ENCODE results near the gene AHSG. TPM values are rescaled to one million over a fixed set of nuclear protein-coding genes. Genes with fewer than 3 reads are reported as not detected.

AHSG gene
- total RNA-seq, 1 donor from 2014 or later, result not detected

DNA sequence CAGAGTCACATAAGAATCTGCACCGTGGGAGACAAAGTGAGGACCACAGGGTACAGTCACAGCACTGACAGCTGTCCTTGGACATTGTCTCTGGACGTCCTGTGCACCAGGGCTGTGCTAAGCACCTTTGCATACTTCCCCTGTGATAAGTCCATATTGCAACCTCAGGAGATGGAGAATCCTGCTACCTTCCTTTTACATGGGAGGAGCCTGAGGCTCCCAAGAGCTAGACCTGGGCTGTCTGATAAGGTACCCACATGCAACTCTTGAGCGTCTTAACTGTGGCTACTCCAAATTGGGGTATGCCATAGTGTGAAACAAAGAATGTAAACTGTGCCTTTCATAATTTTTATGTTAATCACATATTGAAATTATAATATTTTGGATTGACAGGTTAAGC, 24.8 kb downstream of the AHSG start:
- intact Hi-C loops (cut with micrococcal nuclease), result no loop called here

DNA sequence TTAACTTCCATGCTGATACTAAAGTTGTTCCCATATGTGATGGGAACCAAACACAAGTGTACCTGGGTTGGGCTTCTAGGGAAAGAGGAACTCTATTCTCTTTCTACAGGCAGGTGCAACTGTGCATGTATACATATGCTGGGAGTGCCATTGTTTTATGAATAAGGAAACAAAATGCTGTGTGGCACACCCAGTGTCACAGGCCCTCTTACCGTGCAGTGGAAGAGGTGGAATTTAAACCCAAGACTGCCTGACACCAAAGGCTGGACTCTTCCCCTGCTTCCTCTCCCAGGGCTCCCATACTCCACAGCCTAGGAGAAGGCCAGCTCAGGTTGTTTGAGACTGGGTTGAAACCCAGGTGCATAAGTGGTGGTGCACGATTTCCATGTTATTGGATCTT, 25.4 kb downstream of the AHSG start:
- intact Hi-C loops (cut with micrococcal nuclease), result no loop called here

DNA sequence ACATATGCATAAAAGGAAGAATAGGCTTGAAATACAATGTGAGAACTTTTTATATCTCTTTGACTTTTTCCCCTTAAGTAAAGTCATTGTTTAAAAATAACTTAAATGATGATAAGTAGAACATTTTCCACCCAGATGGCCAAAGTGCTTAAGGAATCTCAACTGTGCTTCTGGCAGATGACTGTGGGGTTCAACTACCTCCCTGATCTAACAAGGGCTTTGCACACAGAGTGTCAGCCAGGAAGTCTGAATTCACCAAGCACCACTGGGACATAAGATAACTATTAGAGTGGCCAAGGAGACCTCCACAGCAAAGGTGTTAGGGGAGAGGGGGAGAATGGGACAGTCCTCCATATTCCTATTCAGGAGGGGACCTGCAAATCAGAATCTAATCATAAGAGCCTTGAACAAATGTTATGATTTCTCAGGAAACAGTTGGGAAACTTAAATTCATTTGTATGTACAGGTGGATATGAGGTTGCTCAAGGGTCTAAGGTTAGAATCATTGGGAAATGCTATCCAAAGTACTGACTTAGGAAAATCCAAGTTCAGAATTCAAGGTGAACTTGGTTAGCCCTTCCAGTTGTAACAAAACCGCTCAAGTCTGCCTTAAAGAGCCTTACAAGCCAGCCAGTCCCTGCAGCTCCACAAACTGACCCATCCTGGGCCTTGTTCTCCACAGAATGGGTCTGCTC, 27.1 kb downstream of the AHSG start, which contains the start of gene FETUB:
Gene FETUB (plus strand): TSS at position 622 of the 695 bp plus-strand sequence. CDS start 62 bp downstream, at position 684.
- intact Hi-C loops (cut with micrococcal nuclease), result no loop called here

DNA sequence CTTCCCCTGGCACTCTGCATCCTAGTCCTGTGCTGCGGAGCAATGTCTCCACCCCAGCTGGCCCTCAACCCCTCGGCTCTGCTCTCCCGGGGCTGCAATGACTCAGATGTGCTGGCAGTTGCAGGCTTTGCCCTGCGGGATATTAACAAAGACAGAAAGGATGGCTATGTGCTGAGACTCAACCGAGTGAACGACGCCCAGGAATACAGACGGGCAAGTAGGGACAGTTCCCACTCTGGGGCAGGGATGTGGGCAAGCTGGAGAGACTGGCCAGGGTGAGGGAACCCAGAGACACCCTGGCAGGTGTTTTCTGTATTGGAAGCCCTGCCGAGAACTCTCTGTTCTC, 27.6 kb downstream of the AHSG start:
- intact Hi-C loops (cut with micrococcal nuclease), result no loop called here

DNA sequence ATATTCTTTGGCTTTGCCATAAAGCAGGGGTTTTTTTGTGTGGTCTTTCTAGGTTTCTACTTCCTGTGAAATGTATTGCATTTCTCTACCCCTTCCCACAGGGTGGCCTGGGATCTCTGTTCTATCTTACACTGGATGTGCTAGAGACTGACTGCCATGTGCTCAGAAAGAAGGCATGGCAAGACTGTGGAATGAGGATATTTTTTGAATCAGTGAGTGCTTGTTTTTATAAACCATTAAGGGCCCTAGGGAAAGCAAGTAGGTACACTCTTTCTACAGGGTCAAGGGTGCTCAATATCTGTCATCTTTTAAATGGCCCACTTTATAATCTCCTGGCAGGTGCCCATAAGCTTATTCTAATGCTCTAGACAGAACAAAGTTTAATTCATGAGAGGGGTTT, 28.1 kb downstream of the AHSG start:
- intact Hi-C loops (cut with micrococcal nuclease), result no loop called here

DNA sequence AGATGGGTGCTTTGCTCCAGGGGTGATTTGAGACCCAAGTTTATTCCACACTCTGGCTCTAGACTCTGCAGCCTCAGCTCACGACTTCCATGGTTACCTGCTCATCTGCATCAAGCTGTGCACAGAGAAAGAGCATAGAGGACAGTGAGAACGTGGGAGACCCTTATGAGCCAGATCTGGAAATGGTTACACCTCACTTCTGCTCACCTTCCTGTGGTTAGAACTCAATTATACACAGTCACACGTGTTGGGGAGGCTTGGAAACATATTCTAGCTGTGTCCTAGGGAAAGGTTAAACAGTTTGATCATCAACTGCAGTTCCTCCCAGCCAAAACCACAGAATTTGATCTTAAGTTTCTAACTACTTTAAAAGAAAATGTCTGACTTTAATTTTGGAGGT, 29.2 kb downstream of the AHSG start:
- intact Hi-C loops (cut with micrococcal nuclease), result loop anchor here (2.0 kb wide), 3 partner anchors 25 to 141 kb away; partner anchors contain the start of gene EIF4A2

DNA sequence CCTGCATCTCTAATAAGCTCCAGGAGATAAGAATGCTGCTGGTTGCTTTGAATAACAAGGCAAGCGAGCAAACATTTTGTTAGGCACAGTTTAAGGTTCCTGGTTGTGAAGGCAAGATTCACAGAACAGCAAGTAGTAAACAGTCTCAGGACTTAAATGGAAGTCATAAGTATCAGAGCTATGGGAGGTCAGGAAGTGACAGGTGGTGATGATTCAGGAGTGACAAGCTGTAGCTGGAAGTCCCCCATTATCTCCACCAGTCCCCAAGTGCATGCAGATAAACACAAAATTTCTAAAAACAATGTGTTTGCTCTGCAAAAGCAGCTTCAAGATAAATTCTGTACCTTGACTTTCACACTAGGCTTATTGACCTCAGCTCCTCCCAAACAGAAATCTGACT, 30.6 kb downstream of the AHSG start:
- intact Hi-C loops (cut with micrococcal nuclease), result loop anchor here (2.0 kb wide), 3 partner anchors 27 to 139 kb away; partner anchors contain the start of gene EIF4A2

DNA sequence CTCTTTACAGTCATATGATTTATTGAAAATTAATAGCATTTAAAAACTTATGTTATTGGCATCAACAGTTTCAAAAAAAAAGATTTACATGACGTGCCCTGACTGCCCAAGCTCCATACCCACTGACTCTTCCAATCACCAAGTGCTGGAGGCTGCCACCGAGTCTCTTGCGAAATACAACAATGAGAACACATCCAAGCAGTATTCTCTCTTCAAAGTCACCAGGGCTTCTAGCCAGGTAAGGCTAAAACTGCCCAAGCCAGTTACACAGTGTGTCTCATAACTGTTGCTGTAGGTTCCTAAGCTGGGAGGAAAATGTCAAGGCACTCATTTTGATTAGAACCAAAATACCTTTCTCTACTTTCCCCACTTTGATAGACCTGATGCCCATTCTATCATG, 31.8 kb downstream of the AHSG start:
- intact Hi-C loops (cut with micrococcal nuclease), result no loop called here

DNA sequence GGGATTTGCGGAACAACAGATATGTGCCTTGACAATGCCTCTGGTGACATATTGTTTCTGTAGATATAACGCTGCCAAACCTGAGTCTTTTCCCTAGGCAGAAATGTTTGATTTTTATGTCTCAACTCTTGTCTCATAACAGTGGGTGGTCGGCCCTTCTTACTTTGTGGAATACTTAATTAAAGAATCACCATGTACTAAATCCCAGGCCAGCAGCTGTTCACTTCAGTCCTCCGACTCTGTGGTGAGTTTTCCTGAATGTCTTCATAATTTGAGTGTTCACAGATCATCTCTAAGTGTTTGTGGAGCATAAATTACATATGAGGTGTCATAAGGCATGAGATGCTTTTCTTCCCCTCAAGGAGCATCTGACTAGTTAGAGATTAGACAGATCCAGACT, 33.2 kb downstream of the AHSG start:
- intact Hi-C loops (cut with micrococcal nuclease), result no loop called here

DNA sequence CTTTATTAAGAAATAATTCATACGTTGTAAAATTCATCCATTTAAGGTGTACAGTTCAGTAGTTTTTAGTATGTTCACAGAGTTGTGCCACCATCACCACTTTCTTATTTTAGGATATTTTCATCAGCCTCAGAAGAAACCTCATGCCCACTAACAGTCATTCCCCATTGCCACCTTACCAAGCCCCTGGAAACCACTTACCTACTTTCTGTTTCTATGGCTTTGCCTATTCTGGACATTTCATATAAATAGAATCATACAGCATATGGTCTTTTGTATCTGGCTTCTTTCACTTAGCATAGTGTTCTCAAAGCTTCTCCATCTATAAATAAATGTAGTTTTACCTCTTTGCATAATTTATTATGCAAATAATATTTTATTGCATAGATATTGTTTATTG, 34.0 kb downstream of the AHSG start:
- intact Hi-C loops (cut with micrococcal nuclease), result no loop called here

DNA sequence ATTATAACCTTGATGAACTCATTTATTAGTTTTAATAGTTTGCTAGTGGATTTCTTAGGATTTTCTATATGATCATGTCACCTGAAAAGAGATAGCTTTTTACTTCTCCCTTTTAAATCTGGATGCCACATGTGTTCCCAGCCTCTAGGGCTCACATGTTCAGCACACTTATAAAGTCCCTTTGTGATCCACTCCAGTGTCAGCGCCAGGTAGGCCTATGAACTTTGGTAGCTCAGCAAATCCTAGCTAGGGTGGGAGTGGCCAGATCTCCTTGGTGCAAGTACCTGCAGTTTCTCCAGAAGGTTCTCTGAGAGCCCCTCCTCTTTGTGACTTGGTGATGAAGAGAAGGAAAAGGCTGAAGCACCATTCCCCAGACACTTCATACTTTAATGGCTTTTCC, 36.0 kb downstream of the AHSG start:
- intact Hi-C loops (cut with micrococcal nuclease), result no loop called here

DNA sequence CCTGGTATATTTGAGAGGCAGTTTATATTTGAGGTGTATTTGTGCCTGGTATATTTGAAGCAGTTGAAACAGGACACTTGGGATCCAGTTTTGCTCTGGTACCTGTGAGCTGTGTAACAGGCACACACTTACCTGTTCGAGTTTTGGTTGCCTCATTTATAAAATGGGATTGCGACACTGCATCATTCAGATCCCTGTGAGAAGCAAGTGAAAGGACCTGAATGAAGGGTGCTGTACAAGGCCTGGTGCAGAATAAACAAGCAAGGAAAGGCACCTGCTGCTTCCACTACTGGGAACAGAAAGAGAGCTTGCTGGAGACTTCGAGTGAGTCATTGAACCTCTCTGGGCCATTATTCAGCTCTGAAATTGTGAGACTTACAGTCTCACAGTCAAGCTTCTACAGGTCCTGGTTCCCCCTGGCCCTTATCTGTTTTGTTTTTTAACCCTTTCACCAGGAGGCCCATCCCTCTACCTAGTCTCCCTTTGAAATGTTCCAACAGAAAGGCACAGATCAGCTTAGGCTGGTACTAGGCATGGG, 38.9 kb downstream of the AHSG start:
- intact Hi-C loops (cut with micrococcal nuclease), result no loop called here

DNA sequence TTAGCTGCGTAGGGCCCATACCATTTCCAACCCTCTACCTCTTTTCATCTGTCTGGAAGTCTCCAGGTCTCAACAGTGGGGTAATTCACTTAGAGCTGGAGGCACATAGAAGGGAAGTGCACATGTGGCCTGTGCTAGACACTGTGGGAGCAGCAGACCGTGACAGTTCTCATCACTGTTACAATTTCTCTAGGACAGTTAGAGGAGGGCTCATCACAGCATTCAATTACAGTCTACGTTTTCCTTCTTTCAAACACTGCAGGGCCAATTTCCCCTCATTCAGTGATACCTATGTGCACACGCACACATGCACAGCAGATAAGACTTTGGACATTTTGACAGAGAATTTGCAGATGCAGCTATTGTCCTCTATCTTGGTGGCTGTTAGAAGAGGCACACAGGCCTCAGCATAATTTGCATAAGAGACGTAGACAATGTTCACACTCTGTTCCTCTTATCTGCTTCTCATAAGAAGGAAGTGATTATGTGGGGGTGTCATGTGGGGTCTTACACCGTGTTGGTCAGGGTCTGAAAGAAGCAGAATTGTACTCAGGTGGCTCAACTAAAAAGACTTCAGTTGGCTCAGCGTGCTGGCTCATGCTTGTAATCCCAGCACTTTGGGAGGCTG, 40.3 kb downstream of the AHSG start:
- intact Hi-C loops (cut with micrococcal nuclease), result no loop called here

DNA sequence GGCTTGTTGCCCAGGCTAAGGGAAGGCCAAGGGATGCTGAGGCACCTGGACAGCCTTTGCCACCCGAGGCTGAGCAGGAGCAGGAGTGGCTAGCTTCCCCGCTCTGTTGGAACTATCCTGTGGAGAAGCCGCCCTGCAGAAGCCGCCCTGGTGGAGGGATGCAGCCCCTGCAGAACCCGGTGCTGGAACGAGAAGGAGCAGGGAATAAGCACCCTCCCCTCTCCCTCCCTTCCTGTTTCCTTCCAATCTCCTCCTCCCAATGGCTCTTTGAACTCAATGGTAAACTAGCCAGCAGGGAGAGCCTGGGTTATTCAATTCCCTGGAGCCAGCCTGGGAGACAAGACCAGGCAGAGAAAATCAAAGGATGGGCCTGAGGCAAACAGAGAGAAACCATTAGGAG, 41.1 kb downstream of the AHSG start:
- intact Hi-C loops (cut with micrococcal nuclease), result no loop called here

DNA sequence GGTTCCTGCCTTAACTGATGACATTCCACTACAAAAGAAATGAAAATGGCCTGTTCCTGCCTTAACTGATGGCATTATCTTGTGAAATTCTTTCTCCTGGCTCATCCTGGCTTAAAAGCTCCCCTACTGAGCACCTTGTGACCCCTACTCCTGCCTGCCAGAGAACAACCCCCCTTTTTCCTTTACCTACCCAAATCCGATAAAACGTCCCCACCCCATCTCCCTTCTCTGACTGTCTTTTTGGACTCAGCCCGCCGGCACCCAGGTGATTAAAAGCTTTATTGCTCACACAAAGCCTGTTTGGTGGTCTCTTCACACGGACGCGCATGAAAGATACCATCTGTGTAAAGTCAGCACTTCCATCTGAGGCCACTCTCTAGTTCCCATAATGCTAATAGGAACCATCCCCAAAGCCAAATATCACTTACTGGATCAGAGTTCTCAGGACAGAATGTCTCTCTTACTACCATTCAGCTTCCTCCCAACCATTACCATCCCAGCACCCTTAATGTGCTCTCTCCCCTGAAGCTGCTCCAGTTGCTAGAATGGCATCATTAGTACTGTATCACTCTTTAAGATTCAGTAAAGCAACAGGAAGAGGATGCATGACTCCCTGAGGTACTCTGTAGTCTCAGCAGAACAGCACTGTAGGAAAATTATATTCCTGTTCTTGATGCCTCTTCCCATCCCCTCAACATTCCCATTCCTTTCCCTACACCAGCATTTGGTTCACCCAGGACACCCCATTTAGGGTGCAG, 50.7 kb downstream of the AHSG start:
- intact Hi-C loops (cut with micrococcal nuclease), result no loop called here

DNA sequence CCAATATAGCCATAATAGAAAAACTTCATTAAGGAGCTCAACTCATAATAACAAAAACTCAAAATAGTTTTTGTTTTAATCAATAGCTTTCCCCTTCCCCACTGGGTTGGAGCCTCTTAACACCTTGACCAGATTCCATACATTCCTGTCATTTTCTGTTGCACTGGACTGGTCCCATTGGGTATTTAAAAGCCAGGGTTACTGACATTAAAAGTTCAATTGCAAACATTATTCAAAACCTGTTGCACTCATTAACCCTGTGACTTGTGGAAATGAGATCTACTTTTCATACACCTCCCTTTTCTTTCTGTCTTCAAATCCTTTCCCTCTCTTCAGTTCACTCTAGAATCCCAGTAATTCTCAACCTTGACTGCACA, 51.2 kb downstream of the AHSG start:
- intact Hi-C loops (cut with micrococcal nuclease), result no loop called here

DNA sequence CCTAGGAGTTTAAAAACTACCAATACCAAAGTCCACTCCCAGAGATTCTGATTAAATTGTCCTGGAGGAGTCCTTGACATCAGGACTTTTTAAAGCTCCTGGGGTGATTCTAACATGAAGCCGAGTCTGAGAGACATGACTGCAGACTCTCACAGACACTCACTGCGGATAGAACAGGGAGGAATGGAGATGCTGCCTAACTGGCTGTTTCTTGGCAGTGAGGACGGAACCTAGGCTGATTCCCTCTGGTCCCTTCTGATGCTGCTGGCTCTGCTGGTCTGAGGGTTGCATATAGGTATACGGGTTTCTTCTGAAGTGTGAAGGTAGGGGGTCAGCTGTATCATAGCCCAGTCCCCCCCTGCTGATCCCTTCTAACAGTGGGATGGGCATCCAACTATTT, 51.6 kb downstream of the AHSG start:
- intact Hi-C loops (cut with micrococcal nuclease), result no loop called here

DNA sequence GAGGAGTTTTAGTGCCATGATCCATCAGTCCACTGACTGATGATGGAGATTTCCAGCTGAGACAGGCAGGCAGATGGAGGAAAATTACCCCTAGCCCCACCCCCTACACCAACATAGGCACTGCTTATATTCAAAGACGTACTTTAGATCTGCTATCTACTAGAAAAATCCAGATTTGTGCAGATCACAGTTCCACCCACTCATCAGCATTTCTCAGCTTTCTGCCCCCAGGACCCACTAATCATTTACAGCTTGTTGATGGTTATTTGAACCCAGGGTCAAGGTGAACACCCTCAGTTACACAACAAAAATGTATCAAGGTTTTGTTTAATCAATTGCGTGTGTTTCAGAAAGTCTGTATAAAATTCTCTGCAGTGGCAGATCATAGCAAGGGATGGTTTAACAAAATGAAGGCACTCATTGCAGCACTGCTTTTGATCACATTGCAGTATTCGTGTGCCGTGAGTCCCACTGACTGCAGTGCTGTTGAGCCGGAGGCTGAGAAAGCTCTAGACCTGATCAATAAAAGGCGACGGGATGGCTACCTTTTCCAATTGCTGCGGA, 52.8 kb downstream of the AHSG start, which contains the start of gene HRG:
Gene HRG (plus strand): TSS at position 390 of the 564 bp plus-strand sequence. CDS start 18 bp downstream, at position 408.
- intact Hi-C loops (cut with micrococcal nuclease), result no loop called here

DNA sequence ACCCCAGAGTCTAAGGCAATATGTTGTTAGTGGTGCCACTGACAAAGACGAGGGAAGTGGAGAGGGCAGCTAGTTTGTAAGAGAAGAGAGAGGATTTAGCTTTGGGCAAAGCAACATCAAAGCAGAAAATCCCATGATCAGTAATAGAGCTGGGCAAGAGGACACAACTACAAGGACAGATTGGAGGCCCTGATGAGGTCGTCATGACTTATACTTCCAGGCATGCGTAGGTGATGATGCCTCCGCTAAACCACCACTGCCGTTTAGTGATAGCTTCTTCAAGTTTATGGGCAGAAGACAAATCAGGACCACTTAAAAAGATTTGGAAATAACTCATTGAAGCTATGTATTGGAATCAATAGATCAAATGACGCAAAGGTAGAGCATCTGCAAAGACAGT, 55.6 kb downstream of the AHSG start:
- intact Hi-C loops (cut with micrococcal nuclease), result no loop called here

DNA sequence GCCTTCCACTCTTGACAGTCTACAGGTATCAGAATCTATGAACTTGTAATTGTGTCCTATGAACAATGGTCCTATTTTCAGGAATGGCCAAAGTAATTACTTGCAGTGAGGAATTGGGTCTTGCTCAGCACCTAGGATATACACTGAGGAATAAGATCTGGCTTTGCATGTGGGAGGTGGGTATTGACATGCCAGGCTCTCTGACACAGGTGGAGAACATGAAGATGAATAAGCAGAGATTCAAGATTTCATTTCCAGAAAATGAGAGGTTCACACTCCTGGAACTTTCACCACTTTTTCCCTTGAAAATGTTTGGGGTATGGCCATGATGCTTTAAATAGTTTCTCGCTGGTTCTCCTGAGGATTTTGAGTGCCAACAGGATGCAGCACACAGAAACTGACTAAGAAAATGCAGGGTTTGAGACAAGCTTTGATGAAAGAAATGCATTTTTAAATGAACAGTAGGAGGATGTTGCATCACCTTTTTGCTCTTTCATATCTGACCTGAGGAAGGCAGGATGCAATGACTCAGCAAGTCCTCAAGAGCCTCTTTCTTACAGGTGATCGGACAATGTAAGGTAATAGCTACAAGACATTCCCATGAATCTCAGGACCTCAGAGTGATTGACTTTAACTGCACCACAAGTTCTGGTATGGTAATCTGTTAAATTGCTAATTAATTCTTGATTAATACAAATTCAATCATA, 56.7 kb downstream of the AHSG start:
- intact Hi-C loops (cut with micrococcal nuclease), result no loop called here

DNA sequence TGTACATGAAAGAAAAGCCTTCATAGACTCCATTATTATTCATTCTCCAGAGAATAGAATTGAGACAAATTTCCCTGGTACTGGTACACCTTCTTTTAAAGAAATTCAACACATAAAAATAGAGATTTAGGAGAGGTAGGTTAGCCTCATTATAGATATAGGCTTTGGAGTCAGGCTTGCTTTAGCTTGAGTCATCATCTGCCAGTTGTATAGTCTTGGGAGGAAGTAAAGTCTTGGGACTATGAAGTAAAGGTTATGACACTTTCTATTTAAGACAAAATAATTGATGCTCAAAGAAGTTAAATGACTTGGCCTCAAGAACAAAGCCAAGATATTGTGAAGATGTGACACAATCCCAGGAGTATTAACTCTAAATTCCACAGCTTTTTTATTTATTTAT, 57.3 kb downstream of the AHSG start:
- intact Hi-C loops (cut with micrococcal nuclease), result no loop called here

All from T-helper 1 cell treated with Interleukin-12 subunit alpha and Interleukin-12 subunit beta and Interleukin-4 antibody, amounts not matched to agents 30 ng/mL and 1 ng/mL, for 36 hours (primary cell).